NCI-H510A treated with DMSO at 0.1 percent for 48 hours (cell line): ENCODE measurements around the gene GATA5.

Experiments used
- DNase-seq: peaks from one replicate; lab custom pipeline; 2025; lab: John Stamatoyannopoulos, UW

Gene GATA5, protein sequence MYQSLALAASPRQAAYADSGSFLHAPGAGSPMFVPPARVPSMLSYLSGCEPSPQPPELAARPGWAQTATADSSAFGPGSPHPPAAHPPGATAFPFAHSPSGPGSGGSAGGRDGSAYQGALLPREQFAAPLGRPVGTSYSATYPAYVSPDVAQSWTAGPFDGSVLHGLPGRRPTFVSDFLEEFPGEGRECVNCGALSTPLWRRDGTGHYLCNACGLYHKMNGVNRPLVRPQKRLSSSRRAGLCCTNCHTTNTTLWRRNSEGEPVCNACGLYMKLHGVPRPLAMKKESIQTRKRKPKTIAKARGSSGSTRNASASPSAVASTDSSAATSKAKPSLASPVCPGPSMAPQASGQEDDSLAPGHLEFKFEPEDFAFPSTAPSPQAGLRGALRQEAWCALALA

DNA sequence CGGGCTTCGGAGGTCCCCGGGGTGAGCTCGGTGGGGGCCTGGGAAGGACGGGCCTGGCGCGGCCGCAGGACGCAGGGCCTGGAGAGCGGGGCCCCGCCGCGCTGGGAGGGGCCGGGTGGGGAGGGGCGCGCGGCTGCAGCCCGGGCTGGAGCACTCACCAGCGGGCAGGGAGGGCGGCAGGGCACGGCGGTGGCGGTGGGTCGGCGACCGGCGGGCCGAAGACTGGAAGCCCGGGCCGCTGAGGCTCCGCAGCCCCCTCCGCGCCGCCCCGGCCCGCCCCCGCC, at the start of gene GATA5:
TSS of gene GATA5 (minus strand) at position 224 of the 284 bp plus-strand sequence. CDS start 474 bp downstream, outside the sequence.
- DNase-seq: no peak

DNA sequence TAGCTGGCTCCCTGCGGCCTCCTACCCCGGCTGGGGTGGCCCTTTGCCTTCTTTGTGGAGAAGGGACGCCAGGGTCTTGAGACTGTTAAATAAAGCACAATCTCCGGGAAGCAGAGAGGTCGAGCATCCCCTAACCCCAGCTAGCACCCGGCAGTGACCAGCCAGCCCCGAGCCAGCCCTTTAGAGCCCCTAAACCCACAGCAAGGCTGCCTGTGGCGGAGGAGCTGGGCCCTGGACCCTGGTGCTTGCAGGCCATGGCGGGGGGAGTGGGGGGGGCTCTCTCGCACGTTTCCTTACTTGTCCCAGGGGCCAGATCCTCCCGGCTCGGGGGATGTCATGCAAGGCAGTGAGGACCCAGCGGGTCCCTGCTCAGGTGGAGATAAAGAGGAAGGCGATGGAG, 49.2 kb upstream of the GATA5 start:
- DNase-seq: no peak

DNA sequence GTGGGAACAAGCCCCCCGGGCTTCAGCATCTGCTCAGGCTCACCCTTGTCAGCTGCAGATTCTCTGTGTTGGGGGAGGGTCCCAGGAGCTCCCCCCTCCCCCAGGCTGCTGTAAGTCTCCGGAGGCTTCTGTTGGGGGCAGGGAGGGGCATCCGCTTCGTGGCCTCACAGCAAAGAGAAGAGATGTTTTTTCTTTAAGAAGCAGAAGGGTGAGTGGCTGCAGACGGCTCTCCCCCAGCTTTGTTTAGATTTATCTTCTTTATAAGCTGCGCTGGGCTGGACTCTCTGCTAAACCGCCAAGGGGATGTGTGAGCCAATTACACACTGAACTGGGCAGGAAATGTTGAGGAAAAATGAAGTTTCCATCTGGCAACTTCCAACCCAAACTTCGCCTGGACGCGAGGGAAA, 48.7 kb upstream of the GATA5 start:
- DNase-seq: no peak

DNA sequence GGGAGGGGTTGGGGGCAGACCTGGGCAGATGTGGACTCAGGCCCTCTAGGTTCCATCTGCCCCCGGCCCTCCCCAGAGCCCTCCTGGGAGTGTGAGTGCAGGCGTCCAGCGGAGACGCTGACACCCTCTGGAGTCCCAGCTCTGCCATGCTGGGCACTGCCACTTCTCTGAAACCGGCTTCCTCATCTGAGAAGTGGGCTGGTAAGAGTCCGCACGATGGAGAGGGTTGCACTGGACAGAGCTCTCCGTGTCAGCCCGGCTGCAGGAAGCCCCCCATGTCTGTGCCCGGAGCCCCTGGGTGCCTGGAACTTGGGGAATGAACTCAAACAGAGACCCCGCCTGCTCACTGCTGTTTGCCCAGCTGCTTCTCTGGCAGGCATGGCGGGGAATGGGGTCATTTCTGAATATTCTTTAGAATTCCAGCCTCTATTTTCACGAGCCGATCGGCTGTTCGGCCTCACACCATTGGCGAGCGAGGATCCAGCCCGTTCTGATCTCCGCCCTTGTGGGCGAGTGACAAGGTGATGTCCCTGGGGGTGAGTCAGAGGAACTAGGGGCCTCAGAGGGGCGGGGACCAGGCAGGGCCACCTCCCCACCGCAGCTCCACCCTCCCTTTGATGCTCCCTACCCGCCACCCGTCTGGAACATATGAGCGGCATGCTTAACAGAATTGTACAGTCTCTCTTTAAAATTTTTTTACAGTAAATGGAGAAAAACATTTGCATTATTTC, 47.8 kb upstream of the GATA5 start:
- no peak for DNase-seq

DNA sequence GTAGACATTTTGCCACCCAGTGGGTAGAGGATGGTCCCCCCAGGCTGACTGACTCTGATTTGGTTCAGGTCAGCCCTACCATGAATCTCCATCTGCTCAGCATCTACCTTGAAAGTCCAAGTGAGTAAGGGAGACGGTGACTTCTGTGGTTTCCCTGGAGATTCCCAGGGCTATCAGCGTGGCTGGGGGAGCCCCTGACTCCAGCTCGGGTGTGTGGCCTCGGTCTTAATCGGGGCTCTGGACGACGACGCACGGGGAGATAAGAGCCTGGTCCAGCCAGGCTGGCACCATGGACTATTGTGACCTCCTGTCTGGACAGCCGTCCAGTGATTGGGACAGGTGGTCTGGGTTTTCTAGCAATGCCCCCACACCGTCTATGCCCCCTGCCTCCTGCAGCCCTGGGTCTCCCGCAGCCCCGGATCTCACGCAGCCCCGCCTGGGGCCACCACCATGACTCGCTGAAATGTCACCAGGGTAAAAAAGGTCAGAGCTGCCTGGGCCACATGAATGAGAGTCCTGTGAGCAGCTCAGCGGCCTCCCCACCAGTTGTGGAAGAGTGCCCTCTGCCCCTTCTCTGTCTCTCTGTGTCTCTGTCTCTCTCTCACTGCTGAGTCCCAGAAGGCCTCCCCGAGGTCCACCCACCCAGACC, 47.1 kb upstream of the GATA5 start:
- no peak for DNase-seq

DNA sequence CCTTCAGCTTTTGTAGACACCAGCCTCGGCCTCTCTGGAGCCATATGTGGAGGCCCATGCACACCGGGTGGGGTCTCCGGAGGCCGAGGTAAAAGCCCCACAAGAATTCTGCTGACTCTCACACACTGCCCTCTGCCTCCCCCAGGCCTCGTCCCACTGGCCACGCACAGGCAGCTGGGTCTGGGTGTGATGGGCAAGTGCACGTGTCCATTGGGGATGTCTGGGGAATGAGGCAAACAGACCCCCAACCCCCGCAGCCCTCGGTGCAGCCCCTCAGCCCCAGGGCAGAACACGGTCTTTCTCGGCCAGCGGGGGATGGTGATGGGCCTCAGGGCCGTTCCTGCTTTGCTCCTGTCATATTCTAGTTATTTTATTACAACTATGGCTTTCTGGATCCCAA, 44.0 kb upstream of the GATA5 start:
- no peak for DNase-seq

DNA sequence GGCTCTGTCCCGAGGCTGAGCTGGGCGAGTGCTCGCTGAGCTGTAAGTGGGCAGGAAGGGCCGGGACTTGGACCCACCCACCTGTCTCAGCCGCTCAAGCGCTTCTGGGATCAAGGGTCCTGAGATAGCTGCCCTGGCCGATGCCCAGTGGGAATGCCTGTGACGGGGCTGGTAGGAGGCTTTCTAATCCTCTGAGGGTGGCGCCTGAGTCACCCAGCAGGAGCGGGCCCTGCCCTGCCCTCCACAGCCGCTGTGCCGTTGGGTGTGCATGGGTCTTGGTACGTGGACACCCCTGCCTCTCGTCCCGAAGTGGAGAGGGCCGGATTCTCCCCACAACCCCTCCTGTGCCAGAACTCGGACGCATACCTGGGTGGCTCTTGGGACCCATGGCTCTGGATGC, 43.1 kb upstream of the GATA5 start:
- no peak for DNase-seq

DNA sequence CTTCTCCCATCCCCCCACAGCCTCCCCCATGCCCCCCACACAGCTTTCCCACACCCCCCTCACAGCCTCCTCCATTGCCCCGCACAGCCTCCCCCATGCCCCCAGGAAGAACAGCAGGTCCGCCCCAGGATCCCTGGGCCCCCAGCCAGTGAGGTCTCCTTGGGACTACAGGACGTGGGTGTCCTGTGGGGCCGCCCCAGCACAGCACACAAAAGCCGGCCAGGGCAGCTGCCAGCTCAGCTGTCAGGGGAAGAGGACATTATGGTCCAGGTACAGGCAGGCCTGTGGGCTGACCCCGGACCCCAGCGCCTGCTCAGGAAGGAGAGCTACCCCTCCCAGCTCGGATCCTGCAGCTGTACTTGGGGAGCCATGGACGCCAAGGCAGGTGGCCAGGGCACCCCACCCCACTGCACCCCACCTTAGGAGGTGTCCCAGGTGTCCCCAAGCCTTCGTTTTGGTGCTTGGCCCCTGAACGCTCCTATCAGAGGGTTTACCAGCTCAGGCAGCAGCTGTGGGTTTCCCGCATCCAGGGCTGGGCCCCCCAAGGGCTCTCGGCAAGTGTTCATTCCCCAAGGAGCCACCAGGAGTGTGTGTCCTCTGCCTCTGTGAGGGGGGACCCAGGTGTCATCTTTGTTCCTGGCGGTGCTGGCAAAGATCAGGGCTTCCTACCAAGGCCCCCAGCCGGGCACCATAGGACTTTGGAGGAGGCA, 42.3 kb upstream of the GATA5 start:
- DNase-seq: no peak

DNA sequence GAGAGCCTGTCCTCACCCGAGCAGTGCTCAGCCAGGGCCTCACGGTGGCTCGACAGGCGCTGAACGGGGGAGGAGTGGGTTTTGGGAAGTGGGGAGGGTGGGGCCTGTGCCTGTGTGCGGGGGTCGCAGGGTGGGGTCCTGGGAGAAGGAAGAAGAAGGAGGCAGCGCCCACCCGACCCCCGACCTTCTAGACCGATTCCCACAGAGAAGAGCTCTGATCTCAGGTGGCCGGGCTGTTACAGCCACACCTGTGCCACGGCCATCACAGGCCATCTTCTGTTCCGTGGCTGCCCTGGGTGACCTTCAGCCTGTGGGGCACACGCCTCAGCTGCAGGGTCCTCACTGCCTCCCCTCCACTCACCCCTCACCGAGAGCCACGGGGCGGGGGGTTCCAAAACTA, 41.4 kb upstream of the GATA5 start:
- no peak for DNase-seq

DNA sequence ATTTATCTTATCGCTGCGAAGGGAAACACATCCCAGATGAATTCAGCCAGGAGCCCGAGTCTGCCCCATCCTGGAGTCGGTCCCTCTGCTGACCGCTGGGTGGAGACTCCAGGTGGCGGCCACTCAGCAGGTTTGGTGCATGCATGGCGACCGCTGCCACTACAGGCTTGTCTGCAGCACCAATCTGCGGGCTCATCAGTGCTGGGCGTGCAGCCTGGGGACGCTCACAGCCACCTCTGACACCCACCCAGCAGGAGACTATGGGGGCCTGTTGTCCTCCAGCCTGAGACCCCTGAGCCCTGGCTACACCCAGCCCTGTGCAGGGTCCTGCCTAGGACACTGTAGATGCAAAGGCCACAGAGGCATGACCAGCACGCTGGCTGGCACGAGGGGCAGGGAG, 40.5 kb upstream of the GATA5 start:
- DNase-seq: peak; percentile 13

DNA sequence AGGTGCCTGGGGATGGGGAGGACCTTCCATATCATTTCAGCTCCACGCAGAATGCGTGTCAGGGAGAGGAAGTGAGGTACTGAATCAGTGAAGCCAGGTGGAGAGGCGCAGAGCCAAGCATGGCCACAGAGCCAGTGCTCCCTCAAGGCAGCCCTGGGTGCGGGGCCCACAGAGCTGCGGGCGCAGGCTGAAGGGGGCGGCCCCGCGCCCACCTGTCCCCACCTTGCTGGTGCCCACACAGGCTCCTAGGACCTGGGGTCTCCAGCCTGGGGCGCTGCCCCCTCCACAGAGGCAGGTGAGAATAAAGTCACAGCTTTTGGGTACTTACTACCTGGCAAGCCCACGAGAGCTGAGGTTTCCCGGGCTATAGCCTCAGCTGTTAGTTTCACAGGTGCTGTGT, 40.0 kb upstream of the GATA5 start:
- DNase-seq: no peak

DNA sequence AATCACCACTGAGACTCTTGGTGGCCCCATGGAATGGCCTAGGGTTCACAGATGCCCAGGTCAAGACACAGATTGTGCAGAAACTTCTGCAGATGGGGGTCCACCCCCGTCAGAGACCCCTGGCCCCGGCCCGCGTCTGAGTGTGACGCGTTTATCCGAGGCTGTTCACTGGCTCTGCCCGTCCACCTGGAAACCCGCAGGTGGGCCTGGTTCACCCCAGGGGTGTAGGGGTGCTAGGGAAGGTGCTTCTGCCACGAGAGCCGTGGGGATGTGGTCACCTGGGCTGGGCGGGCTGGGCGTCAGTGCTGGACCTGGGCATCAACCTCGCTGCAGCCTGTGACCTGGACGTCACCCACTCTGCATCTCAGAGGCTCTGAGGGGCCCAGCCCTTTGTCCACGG, 39.5 kb upstream of the GATA5 start:
- no peak for DNase-seq

DNA sequence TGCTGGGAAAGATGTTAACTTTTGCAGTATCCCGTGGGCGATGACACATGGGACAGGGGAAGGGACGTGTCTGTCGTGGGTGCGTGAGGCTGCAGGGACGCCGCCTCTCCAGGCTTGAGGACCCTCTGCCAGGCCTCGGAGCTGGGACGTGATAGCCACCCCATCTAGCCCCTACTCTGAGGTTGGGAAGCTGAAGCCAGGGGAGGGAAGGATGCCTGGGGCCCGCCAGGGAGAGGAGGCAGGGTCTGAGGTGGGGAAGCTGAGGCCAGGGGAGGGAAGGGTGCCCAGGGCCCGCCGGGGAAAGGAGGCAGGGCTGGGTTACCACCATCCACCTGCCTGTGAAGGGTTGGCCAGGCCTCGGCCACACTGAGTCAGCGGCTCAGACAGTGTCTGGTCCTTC, 38.2 kb upstream of the GATA5 start:
- DNase-seq: no peak

DNA sequence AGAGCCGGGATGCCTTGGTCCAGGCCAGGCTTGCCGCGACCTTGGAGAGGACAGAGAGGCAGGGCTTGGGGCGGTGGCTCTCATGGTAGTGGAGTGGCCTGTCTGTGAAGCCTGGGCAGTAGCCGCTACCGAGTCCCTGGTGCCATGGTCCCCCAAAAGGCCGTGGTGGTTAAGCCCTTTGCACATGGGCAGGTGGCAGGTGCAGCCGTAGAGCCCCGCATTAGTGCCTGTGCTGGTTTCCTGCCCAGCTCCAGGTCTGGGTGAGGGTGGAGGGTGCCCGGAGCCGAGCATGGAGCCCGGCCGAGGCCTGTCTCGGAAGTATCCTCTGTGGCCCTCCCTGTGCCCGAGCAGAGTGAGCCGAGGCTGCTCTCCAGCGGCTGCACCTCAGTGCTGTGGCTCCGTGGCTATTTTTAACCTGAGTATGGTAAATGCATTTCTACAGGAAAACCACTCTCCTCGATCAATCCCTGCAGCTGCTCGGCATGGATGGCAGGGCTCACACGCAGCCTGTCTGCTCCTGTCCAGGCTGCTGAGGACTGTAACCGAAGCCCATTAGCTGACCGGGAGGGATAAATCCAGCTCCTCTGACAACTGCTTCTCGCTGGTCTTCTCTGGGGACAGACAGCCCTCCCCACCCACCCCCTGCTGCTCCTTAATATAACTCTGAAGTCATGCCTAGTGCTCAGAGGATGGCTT, 36.3 kb upstream of the GATA5 start:
- no peak for DNase-seq

DNA sequence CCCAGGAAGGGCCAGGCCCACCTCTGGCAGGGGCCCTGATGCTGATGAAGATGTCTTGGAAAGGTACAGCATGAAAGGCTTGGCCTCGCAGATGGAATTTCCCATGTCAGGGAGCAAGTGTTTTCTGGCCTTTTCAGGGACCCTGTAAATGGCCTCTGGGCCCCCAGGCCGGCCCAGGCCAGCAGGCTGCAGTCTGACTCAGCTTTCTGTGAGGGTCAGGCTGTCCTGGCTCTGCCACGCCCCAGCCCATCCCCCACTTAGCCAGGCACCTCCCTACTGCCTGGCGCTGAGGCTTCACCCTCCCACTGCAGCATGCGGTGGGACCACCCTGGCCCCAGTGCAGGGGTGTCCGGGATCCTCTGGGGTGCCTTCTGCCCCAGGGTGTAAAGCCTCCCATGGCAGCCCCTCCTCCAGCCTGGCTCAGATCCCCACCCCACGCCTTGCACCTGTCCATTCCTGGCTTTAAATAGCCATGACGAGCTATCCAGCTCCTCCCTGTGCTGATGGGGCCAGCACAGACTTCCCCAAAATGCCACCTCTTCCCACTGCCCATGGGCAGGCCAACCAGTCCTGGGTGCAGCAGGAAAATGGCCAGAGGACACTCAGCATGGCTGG, 35.6 kb upstream of the GATA5 start:
- no peak for DNase-seq

DNA sequence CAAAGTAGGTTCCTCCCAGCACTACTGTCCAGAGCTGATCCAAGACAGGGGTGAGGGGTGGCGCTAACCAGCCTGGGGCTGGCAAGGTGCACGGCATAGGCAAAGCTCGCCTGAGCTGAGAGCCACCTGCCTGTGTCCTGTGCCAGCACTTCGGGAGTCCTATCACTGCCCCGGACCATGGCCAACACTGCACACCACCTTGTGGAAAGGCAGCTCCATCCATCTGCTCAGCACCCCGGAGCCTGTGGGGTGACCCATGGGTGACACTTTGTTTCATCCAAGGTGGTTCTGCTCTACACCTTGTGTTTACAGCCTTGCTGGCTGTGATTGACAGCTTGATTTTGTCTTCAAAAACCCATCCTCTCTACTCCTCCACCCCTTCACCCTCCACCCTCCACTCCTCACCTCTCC, 32.9 kb upstream of the GATA5 start:
- no peak for DNase-seq

DNA sequence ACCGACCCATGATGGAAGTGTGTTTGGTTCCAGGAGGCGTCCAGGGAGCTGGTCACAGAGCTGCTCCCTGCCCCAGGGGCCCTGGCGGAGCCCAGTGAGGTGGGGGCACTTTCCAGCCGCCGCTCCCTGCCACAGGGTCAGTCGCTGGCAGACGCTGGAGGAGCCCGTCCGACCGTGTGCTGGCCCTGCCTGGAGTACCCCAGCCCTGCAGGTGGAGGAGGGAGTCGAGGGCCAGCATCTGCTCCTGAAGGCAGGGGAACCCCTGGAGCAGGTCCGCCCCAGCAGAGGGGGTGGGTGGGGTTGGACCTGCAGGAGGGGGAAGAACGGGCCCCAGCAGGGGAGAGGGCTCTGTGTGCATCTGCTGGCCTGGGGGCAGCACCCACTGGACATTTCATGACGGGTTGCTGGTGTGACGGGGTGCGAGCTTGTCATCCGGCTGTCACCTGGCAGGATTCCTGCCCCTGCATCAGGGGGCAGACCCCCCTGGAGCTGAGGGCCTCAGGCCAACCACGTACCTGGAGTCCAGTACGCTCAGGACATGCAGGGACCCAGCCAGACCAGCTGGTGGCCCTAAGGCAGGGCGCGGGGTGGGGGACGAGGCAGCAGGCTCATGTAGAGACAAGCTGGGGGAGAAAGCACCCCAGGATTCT, 32.3 kb upstream of the GATA5 start:
- no peak for DNase-seq

DNA sequence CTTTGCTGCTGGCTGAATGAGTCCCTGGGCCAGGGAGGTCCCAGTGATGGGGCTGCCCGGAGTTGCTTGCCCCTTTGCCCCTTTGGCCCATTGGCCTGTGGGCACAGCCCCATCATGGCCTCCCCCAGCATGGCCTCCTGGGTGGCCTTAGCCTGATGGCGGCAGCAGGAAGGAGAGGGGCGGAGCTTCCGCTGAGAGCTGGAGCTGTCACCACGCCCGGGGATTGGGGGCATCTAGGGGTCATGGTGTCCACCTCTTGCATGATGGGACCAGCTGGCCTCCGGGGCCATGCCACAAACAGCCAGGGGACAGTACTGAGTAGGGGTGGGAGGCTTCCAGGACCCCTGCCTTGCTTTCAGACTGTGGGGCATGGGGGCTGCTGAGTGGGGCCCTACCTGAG, 31.5 kb upstream of the GATA5 start:
- DNase-seq: no peak

DNA sequence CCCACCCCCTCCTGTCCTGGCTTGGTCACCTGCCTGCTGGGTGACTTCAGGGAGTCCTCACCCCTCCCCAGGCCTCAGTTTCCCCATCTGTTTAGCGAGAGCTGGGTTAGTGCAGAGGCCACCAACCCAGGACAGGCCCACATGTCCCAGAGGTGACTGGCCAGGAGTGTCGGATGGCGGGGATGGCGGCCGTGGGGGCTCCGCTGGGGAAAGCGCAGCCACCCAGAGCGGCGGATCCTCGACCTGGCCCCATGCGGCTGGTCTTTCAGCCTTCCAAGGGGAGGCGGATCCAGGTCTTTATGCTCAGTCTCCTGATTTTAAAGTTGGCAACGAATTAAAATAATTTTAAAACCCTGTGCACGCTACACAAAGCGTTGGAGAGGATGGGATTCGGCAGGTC, 31.0 kb upstream of the GATA5 start:
- DNase-seq: no peak

DNA sequence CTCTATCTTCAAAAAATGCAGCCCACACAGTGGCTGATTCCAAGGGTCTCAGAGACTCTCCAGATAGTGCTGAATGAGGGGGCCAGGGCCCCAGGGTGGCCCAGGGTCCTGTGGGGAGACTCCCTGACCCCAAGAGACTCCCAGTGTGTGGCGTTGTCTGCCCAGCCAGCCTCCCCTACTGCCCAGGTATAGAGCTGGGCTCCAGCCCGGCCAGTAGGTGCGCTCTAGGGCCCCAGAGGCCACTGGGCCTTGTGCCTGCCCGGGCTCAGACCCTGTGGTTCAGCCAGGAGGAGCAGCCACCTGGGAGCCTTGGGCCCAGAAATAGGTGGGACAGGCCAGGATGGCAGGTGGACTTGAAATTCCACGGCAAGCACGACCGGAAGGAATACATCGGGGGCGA, 30.3 kb upstream of the GATA5 start:
- no peak for DNase-seq
